Endodermal cell (in vitro differentiated cells): ENCODE results near the gene LARP7. TPM values are rescaled to one million over a fixed set of nuclear protein-coding genes. Genes with fewer than 3 reads are reported as not detected.
"Not testable (repeated sequence)": the region's sequence is repeated elsewhere in the genome, so short reads cannot be mapped to it uniquely, and the experiment has no call there.

Source experiments
- DNase-seq: peaks from one replicate; pipeline ENCODE4 v3.0.0-alpha.2; 2017
- H3K27ac ChIP-seq: 2 replicates; pipeline ENCODE4 v1.5.1; 2013; ENCODE audit warnings: mild to moderate bottlenecking, low read depth, low read length, moderate library complexity
- H3K27me3 ChIP-seq: 2 replicates; pipeline ENCODE4 v1.6.1; 2013; ENCODE audit warnings: mild to moderate bottlenecking, low read length, moderate library complexity; ENCODE audit not compliant: insufficient read depth, control insufficient read depth, poor library complexity, severe bottlenecking
- H3K36me3 ChIP-seq: 2 replicates; pipeline ENCODE4 v1.7.0; 2013; ENCODE audit warnings: mild to moderate bottlenecking, low read length, moderate library complexity; ENCODE audit not compliant: control insufficient read depth, insufficient read depth
- H3K4me1 ChIP-seq: one replicate; pipeline ENCODE4 v1.7.0; 2013; ENCODE audit warnings: low read length; ENCODE audit not compliant: control insufficient read depth, insufficient read depth
- H3K4me3 ChIP-seq: 2 replicates; pipeline ENCODE4 v1.5.1; 2013; ENCODE audit warnings: mild to moderate bottlenecking, low read length, moderate library complexity
- H3K9ac ChIP-seq: 2 replicates; pipeline ENCODE4 v1.6.1; 2013; ENCODE audit warnings: mild to moderate bottlenecking, low read length, moderate library complexity; ENCODE audit not compliant: poor library complexity, severe bottlenecking; ENCODE audit errors: extremely low read depth
- H3K9me3 ChIP-seq: 2 replicates; pipeline ENCODE4 v1.6.1; 2013; ENCODE audit warnings: mild to moderate bottlenecking, low read length, moderate library complexity; ENCODE audit not compliant: control insufficient read depth
- H3K27ac Mint-ChIP-seq: 2 replicates; pipeline ENCODE4 v1.8.0; 2020; ENCODE audit warnings: mixed read lengths
- H3K27me3 Mint-ChIP-seq: 2 replicates; pipeline ENCODE4 v1.8.0; 2021; ENCODE audit warnings: mild to moderate bottlenecking, mixed read lengths; ENCODE audit not compliant: insufficient read depth
- H3K36me3 Mint-ChIP-seq: 2 replicates; pipeline ENCODE4 v1.8.0; 2020; ENCODE audit warnings: low read depth, mixed read lengths
- H3K4me1 Mint-ChIP-seq: 2 replicates; pipeline ENCODE4 v1.8.0; 2020; ENCODE audit warnings: mixed read lengths
- H3K4me3 Mint-ChIP-seq: 2 replicates; pipeline ENCODE4 v1.8.0; 2020; ENCODE audit warnings: mild to moderate bottlenecking, moderate library complexity, mixed read lengths
- H3K9me3 Mint-ChIP-seq: 2 replicates; pipeline ENCODE4 v1.8.0; 2020; ENCODE audit warnings: mild to moderate bottlenecking, mixed read lengths
- CTCF ChIP-seq: fragments of 200-600 bp; sonication (generic); conservative IDR thresholded peaks from 2 replicates; pipeline ENCODE4 v1.5.0; 2021; ENCODE audit warnings: antibody characterized with exemption, mild to moderate bottlenecking
- WGBS, 2 experiments: methylation state at CpG; one replicate each; pipeline versions ENCODE4 v1.1.5 to v1.1.7; 2013; ENCODE audit warnings: missing lambda C conversion rate in 2 of 2, mixed read lengths in 1 of 2; ENCODE audit not compliant: insufficient coverage in 1 of 2, insufficient read length in 1 of 2; 5-methylcytosine and 5-hydroxymethylcytosine counted together
- total RNA-seq, 2 donors: library from RNA; stranded (reverse); fragmentation: NEBNext Ultra II Directional in 1 of 2; extraction: Animal tissue kit (Norgen Biotek cat#: 25700) in 1 of 2; gene quantifications; 2 replicates in 1 of 2; 3 replicates in 1 of 2; pipeline ENCODE4 v1.2.1, GENCODE V29; 2021

The LARP7 gene
- total RNA-seq, 2 donors from 2014 or later, result 36.1 to 52.0 TPM

DNA sequence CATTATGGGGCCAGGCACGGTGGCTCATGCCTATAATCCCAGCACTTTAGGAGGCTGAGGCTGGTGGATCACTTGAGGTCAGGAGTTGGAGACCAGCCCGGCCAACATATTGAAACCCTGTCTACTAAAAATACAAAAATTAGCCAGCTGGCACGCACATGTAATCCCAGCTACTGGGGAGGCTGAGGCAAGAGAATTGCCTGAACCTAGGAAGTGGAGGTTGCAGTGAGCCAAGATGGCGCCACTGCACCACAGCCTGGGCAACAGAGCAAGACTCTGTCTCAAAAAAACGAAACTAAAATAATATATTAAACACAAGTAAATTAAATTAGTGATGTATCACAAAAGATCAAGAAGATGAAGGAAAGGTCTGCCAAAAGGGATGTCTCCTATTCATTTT lies 19.2 kb downstream of the LARP7 start:
- H3K4me3 Mint-ChIP-seq, result peak overlapping the region; percentile 4
- not testable (repeated sequence) for H3K9me3 ChIP-seq, H3K27me3 Mint-ChIP-seq, H3K9ac ChIP-seq, H3K4me3 ChIP-seq, DNase-seq, H3K9me3 Mint-ChIP-seq, H3K27me3 ChIP-seq, H3K27ac ChIP-seq
- WGBS, 2 experiments, result 90 to 91% methylated on average over 2 to 4 of the region's 5 CpGs
- TF ChIP-seq CTCF, result peak; percentile 17
- H3K27ac Mint-ChIP-seq, result peak overlapping the region; percentile 93
- H3K36me3 Mint-ChIP-seq, result peaks cover 19% of the 10 kb centered on the region
- Histone ChIP-seq H3K36me3 (peaks cover 27% of the 10 kb centered on the region), H3K4me1 (peaks cover 10% of the 10 kb centered on the region)
- peaks cover 46% of the 10 kb centered on the region for H3K4me1 Mint-ChIP-seq

- peak overlapping the region; percentile 48 for H3K27ac Mint-ChIP-seq
Observed at GRCh38 chr4:112664611-112665010, 27.7 kb downstream of the LARP7 start.

DNA sequence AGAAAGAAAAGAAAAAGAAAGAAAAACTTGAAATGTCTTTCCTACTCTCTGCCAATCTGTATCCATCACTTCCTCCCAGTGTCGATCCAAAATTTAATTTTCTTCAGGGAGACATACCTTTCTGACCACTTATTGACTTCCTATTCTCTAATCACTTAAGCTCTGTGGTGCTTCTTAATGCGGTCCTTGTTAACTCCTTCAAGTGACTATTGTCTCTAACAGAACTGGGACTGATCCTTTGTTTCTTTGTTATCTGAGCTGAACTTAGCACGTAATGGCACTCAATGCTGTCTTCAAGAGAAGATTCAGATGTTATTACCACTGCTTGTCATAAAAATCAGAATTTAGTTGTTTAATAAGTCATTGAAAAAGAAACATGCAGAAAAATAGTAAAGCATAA lies 31.2 kb downstream of the LARP7 start:
- Mint-ChIP-seq H3K9me3 (no peaks in the 10 kb centered on the region), H3K27me3 (no peaks in the 10 kb centered on the region), H3K4me1 (peaks cover 18% of the 10 kb centered on the region), H3K27ac (no peak overlapping the region), H3K36me3 (no peaks in the 10 kb centered on the region), H3K4me3 (no peak overlapping the region)
- Histone ChIP-seq H3K27me3 (no peaks in the 10 kb centered on the region), H3K4me3 (no peak overlapping the region), H3K4me1 (no peaks in the 10 kb centered on the region), H3K9me3 (no peaks in the 10 kb centered on the region), H3K27ac (no peak overlapping the region), H3K9ac (peak overlapping the region; percentile 20), H3K36me3 (no peaks in the 10 kb centered on the region)
- no peak for TF ChIP-seq CTCF
- DNase-seq, result no peak
- WGBS, 2 experiments, result 54 to 83% methylated on average over 3 of the region's 3 CpGs

More at GRCh38 chr4:112664611-112665010, 27.7 kb downstream of the LARP7 start:
- Mint-ChIP-seq H3K4me3 (no peak overlapping the region), H3K36me3 (peaks cover 4% of the 10 kb centered on the region), H3K9me3 (no peaks in the 10 kb centered on the region), H3K27me3 (no peaks in the 10 kb centered on the region), H3K4me1 (peaks cover 17% of the 10 kb centered on the region)
- no peak for TF ChIP-seq CTCF
- Histone ChIP-seq H3K36me3 (no peaks in the 10 kb centered on the region), H3K4me1 (no peaks in the 10 kb centered on the region), H3K4me3 (no peak overlapping the region), H3K27ac (no peak overlapping the region), H3K9ac (no peak overlapping the region), H3K9me3 (no peaks in the 10 kb centered on the region), H3K27me3 (no peaks in the 10 kb centered on the region)
- no peak for DNase-seq
- 98 to 100% methylated on average over 1 to 2 of the region's 2 CpGs for WGBS, 2 experiments
